ENCODE measurements around the gene PCNX2.
"Not testable (repeated sequence)": the region's sequence is repeated elsewhere in the genome, so short reads cannot be mapped to it uniquely, and the experiment has no call there.

Gene PCNX2

GRCh38 chr1:233190987-233191386 is 104.5 kb downstream of the PCNX2 start:
- Histone ChIP-seq H3K27me3 (ENCODE audit: control insufficient read depth, insufficient read depth, low read length) (no peaks in the 10 kb centered on the region), H3K9me3 (ENCODE audit: control insufficient read depth, insufficient read depth, low read length) (no peaks in the 10 kb centered on the region)
- no CpG with 5 or more reads among the region's 5 CpGs for WGBS (ENCODE audit: insufficient coverage, insufficient read length)

GRCh38 chr1:233189526-233189925 is 106.0 kb downstream of the PCNX2 start:
- H3K4me1 ChIP-seq (ENCODE audit: control insufficient read depth, insufficient read depth, low read length) = no peaks in the 10 kb centered on the region
- DNase-seq (ENCODE audit: low read depth, low spot score) = no peak
- no peak overlapping the region for H3K4me3 ChIP-seq (ENCODE audit: low read length)
- no peak overlapping the region for H3K27ac ChIP-seq (ENCODE audit: low read length)
- H3K27me3 ChIP-seq (ENCODE audit: control insufficient read depth, insufficient read depth, low read length) = no peaks in the 10 kb centered on the region
- H3K9me3 ChIP-seq (ENCODE audit: control insufficient read depth, insufficient read depth, low read length) = no peaks in the 10 kb centered on the region
- WGBS (ENCODE audit: insufficient coverage, insufficient read length) = no CpG with 5 or more reads among the region's 3 CpGs
- H3K36me3 ChIP-seq (ENCODE audit: control insufficient read depth, insufficient read depth, low read length) = no peaks in the 10 kb centered on the region

More at GRCh38 chr1:233190987-233191386, 104.5 kb downstream of the PCNX2 start:
- Histone ChIP-seq H3K4me3 (ENCODE audit: low read length) (no peak overlapping the region), H3K4me1 (ENCODE audit: control insufficient read depth, insufficient read depth, low read length) (no peaks in the 10 kb centered on the region), H3K36me3 (ENCODE audit: control insufficient read depth, insufficient read depth, low read length) (no peaks in the 10 kb centered on the region; the same call in 1 of the 2 replicates), H3K27ac (ENCODE audit: low read length) (no peak overlapping the region)
- no peak for DNase-seq (ENCODE audit: low read depth, low spot score)

- Histone ChIP-seq H3K9me3 (ENCODE audit: control insufficient read depth, insufficient read depth, low read length) (no peaks in the 10 kb centered on the region), H3K36me3 (ENCODE audit: control insufficient read depth, insufficient read depth, low read length) (no peaks in the 10 kb centered on the region), H3K4me3 (ENCODE audit: low read length) (no peak overlapping the region), H3K27me3 (ENCODE audit: control insufficient read depth, insufficient read depth, low read length) (no peaks in the 10 kb centered on the region), H3K4me1 (ENCODE audit: control insufficient read depth, insufficient read depth, low read length) (no peaks in the 10 kb centered on the region), H3K27ac (ENCODE audit: low read length) (no peak overlapping the region)
- WGBS (ENCODE audit: insufficient coverage, insufficient read length) = no CpG with 5 or more reads among the region's 4 CpGs
- no peak for DNase-seq (ENCODE audit: low read depth, low spot score)
Measured at GRCh38 chr1:233188061-233188460, 107.5 kb downstream of the PCNX2 start.

- Histone ChIP-seq H3K4me1 (ENCODE audit: control insufficient read depth, insufficient read depth, low read length) (no peaks in the 10 kb centered on the region; the same call in 1 of the 2 replicates), H3K9me3 (ENCODE audit: control insufficient read depth, insufficient read depth, low read length) (no peaks in the 10 kb centered on the region), H3K4me3 (ENCODE audit: low read length) (no peak overlapping the region), H3K27ac (ENCODE audit: low read length) (no peak overlapping the region), H3K27me3 (ENCODE audit: control insufficient read depth, insufficient read depth, low read length) (no peaks in the 10 kb centered on the region), H3K36me3 (ENCODE audit: control insufficient read depth, insufficient read depth, low read length) (peaks cover 10% of the 10 kb centered on the region; the same call in 1 of the 2 replicates)
- DNase-seq (ENCODE audit: low read depth, low spot score) = no peak
- WGBS (ENCODE audit: insufficient coverage, insufficient read length) = no CpG with 5 or more reads among the region's 8 CpGs
Measured at GRCh38 chr1:233183226-233184020, 112.1 kb downstream of the PCNX2 start.

GRCh38 chr1:233182587-233182986 is 112.9 kb downstream of the PCNX2 start:
- Histone ChIP-seq H3K36me3 (ENCODE audit: control insufficient read depth, insufficient read depth, low read length) (peaks cover 12% of the 10 kb centered on the region; the same call in 1 of the 2 replicates), H3K27ac (ENCODE audit: low read length) (no peak overlapping the region), H3K9me3 (ENCODE audit: control insufficient read depth, insufficient read depth, low read length) (no peaks in the 10 kb centered on the region), H3K4me3 (ENCODE audit: low read length) (no peak overlapping the region), H3K27me3 (ENCODE audit: control insufficient read depth, insufficient read depth, low read length) (no peaks in the 10 kb centered on the region), H3K4me1 (ENCODE audit: control insufficient read depth, insufficient read depth, low read length) (no peaks in the 10 kb centered on the region; the same call in 1 of the 2 replicates)
- no peak for DNase-seq (ENCODE audit: low read depth, low spot score)
- WGBS (ENCODE audit: insufficient coverage, insufficient read length) = no CpG with 5 or more reads among the region's 2 CpGs

GRCh38 chr1:233180641-233181364 is 114.7 kb downstream of the PCNX2 start:
- H3K27ac ChIP-seq (ENCODE audit: low read length) = no peak overlapping the region
- no peak for DNase-seq (ENCODE audit: low read depth, low spot score)
- WGBS (ENCODE audit: insufficient coverage, insufficient read length) = no CpG with 5 or more reads among the region's 9 CpGs
- no peaks in the 10 kb centered on the region for H3K27me3 ChIP-seq (ENCODE audit: control insufficient read depth, insufficient read depth, low read length)
- H3K4me1 ChIP-seq (ENCODE audit: control insufficient read depth, insufficient read depth, low read length) = no peaks in the 10 kb centered on the region; the same call in 1 of the 2 replicates
- no peak overlapping the region for H3K4me3 ChIP-seq (ENCODE audit: low read length)
- H3K36me3 ChIP-seq (ENCODE audit: control insufficient read depth, insufficient read depth, low read length) = peaks cover 14% of the 10 kb centered on the region; the same call in 1 of the 2 replicates
- no peaks in the 10 kb centered on the region for H3K9me3 ChIP-seq (ENCODE audit: control insufficient read depth, insufficient read depth, low read length)

- H3K27me3 ChIP-seq (ENCODE audit: control insufficient read depth, insufficient read depth, low read length); DNase-seq (ENCODE audit: low read depth, low spot score); H3K4me3 ChIP-seq (ENCODE audit: low read length); H3K4me1 ChIP-seq (ENCODE audit: control insufficient read depth, insufficient read depth, low read length); H3K9me3 ChIP-seq (ENCODE audit: control insufficient read depth, insufficient read depth, low read length); H3K27ac ChIP-seq (ENCODE audit: low read length): not testable (repeated sequence)
- no CpG with 5 or more reads among the region's 1 CpG for WGBS (ENCODE audit: insufficient coverage, insufficient read length)
- H3K36me3 ChIP-seq (ENCODE audit: control insufficient read depth, insufficient read depth, low read length) = peaks cover 14% of the 10 kb centered on the region; the same call in 1 of the 2 replicates
Measured at GRCh38 chr1:233179638-233180037, 115.9 kb downstream of the PCNX2 start.

- no peak overlapping the region for H3K4me3 ChIP-seq (ENCODE audit: low read length)
- no peaks in the 10 kb centered on the region for H3K4me1 ChIP-seq (ENCODE audit: control insufficient read depth, insufficient read depth, low read length)
- no peaks in the 10 kb centered on the region for H3K9me3 ChIP-seq (ENCODE audit: control insufficient read depth, insufficient read depth, low read length)
- H3K27ac ChIP-seq (ENCODE audit: low read length) = no peak overlapping the region
- no peaks in the 10 kb centered on the region for H3K27me3 ChIP-seq (ENCODE audit: control insufficient read depth, insufficient read depth, low read length)
- H3K36me3 ChIP-seq (ENCODE audit: control insufficient read depth, insufficient read depth, low read length) = peaks cover 2% of the 10 kb centered on the region
- DNase-seq (ENCODE audit: low read depth, low spot score) = no peak
- no CpG with 5 or more reads among the region's 2 CpGs for WGBS (ENCODE audit: insufficient coverage, insufficient read length)
Measured at GRCh38 chr1:233172201-233172600, 123.3 kb downstream of the PCNX2 start.

GRCh38 chr1:233170741-233171140 is 124.8 kb downstream of the PCNX2 start:
- no peak overlapping the region for H3K4me3 ChIP-seq (ENCODE audit: low read length)
- WGBS (ENCODE audit: insufficient coverage, insufficient read length) = no CpG with 5 or more reads among the region's 9 CpGs

GRCh38 chr1:233168384-233168783 is 127.1 kb downstream of the PCNX2 start:
- Histone ChIP-seq H3K4me1 (ENCODE audit: control insufficient read depth, insufficient read depth, low read length) (no peaks in the 10 kb centered on the region), H3K4me3 (ENCODE audit: low read length) (no peak overlapping the region), H3K36me3 (ENCODE audit: control insufficient read depth, insufficient read depth, low read length) (peaks cover 2% of the 10 kb centered on the region), H3K9me3 (ENCODE audit: control insufficient read depth, insufficient read depth, low read length) (no peaks in the 10 kb centered on the region), H3K27ac (ENCODE audit: low read length) (no peak overlapping the region), H3K27me3 (ENCODE audit: control insufficient read depth, insufficient read depth, low read length) (no peaks in the 10 kb centered on the region)
- DNase-seq (ENCODE audit: low read depth, low spot score) = no peak
- no CpG with 5 or more reads among the region's 1 CpG for WGBS (ENCODE audit: insufficient coverage, insufficient read length)

More at GRCh38 chr1:233170741-233171140, 124.8 kb downstream of the PCNX2 start:
- no peak for DNase-seq (ENCODE audit: low read depth, low spot score)
- no peaks in the 10 kb centered on the region for H3K27me3 ChIP-seq (ENCODE audit: control insufficient read depth, insufficient read depth, low read length)
- peaks cover 2% of the 10 kb centered on the region for H3K36me3 ChIP-seq (ENCODE audit: control insufficient read depth, insufficient read depth, low read length)
- no peak overlapping the region for H3K27ac ChIP-seq (ENCODE audit: low read length)
- no peaks in the 10 kb centered on the region for H3K4me1 ChIP-seq (ENCODE audit: control insufficient read depth, insufficient read depth, low read length)
- H3K9me3 ChIP-seq (ENCODE audit: control insufficient read depth, insufficient read depth, low read length) = no peaks in the 10 kb centered on the region
